Measurements from ENCODE around the gene ANO9.

ANO9 gene

GRCh38 chr11:383431-383830 lies 58.4 kb downstream of the ANO9 start:
- H3K4me3 ChIP-seq (replicated peaks; ENCODE audit: low read depth, low read length), result no peak overlapping the region
- no peak for TF ChIP-seq CTCF (IDR thresholded peaks at IDR 0.05; ENCODE audit: low read length, missing control alignments)
- no peak for DNase-seq (ENCODE audit: low read depth)

DNA sequence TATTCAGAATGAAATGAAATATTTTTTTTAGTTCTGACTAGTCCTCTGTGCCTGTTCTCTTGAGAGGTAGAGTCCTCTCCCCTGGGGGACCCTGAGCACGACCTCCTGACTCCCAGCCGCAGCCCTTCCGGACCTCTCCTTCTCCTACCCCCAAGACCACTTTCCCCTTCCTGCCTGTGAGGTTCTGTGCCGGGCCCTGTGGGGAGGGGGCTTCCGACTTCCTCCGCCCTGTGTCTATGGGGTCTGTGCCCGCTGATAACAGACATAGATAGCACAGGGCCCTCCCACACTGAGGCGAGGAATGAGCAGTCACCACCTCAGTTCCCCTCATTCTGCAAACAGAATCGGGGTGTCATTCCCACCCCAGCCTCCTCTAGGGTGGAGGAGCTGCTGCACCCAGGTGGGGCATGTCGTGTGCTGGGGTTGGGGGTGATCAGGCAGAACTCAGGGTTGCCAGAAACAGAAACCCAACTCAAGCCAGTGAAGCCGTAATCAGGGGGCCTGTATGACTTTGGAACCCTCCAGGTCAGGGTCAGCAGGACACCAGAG lies 59.7 kb downstream of the ANO9 start:
- no peak overlapping the region for H3K4me3 ChIP-seq (replicated peaks; ENCODE audit: low read depth, low read length)
- TF ChIP-seq CTCF (IDR thresholded peaks at IDR 0.05; ENCODE audit: low read length, missing control alignments), result no peak
- no peak for DNase-seq (ENCODE audit: low read depth)

DNA sequence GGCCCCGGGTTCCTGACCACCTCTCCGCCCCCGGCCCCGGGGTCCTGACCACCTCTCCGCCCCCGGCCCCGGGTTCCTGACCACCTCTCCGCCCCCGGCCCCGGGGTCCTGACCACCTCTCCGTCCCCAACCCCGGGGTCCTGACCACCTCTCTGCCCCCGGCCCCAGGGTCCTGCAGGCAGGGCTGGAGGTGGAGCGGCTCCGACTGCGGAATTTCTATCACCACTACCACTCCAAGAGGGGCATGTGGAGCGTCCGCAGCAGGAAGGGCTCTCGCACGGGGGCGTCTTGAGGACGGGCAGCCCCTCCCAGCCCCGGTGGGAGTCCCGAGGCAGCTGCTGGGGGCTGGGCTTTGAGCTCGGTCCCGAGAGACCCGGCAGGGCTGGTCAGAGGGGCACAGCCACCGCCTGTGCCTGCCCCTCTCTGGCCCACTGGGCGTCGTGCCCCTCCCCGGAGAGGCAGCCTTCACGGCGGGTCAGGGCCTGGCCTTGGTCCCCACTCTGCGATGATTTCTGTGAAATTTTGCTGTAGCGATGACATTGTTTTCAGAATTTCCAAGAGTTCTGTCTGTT lies 60.2 kb downstream of the ANO9 start:
- H3K4me3 ChIP-seq (replicated peaks; ENCODE audit: low read depth, low read length), result no peak overlapping the region
- TF ChIP-seq CTCF (IDR thresholded peaks at IDR 0.05; ENCODE audit: low read length, missing control alignments), result no peak
- no peak for DNase-seq (ENCODE audit: low read depth)

DNA sequence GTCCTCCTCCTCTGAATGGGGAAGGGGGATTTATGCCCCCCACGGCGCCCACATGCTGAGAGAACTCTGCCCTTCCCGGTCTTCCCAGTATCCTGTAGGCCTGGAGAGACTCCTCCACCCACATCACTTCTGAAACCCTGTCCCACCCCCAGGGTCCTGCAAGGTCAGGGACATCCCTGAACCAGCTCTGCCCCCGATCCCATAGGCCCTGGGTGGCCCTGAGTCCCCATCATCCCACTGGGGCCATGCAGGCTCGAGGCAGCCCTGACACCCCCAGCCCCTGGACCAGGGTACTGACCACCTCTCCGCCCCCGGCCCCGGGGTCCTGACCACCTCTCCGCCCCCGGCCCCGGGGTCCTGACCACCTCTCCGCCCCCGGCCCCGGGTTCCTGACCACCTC lies 60.8 kb downstream of the ANO9 start:
- DNase-seq (ENCODE audit: low read depth), result no peak
- no peak overlapping the region for H3K4me3 ChIP-seq (replicated peaks; ENCODE audit: low read depth, low read length)
- no peak for TF ChIP-seq CTCF (IDR thresholded peaks at IDR 0.05; ENCODE audit: low read length, missing control alignments)

DNA sequence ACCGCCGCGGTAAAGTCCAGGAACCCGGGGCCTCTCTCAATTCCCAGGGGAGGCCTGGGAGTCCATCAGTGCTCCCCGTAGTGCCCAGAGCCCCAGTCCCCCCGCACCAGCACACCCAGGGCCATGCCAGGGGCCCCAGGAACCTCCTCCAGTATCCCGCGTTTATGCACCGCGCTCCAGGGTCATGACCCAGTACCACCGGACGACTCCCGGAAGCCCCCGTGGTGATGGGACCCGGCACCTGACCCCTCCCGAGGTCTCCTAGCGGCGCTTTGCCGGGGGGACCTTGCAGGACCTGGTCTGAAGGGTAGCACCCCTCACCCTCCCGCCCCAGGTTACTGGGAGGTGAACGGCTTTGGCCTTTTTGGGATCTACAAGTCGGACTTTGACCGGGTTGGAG lies 61.3 kb downstream of the ANO9 start:
- H3K4me3 ChIP-seq (replicated peaks; ENCODE audit: low read depth, low read length), result no peak overlapping the region
- no peak for DNase-seq (ENCODE audit: low read depth)
- TF ChIP-seq CTCF (IDR thresholded peaks at IDR 0.05; ENCODE audit: low read length, missing control alignments), result no peak

- DNase-seq (ENCODE audit: low read depth), result no peak
- TF ChIP-seq CTCF (IDR thresholded peaks at IDR 0.05; ENCODE audit: low read length, missing control alignments), result no peak
- H3K4me3 ChIP-seq (replicated peaks; ENCODE audit: low read depth, low read length), result no peak overlapping the region
Observed at GRCh38 chr11:380095-380480, 61.7 kb downstream of the ANO9 start.

Data from fibroblast of pulmonary artery (primary cell).